Activated CD4-positive, alpha-beta T cell treated with anti-CD3 and anti-CD28 coated beads, Interleukin-2, Interleukin-4, amounts not matched to agents 100 ng/mL and 50 ng/mL, durations not matched to agents 16 hours and 8 hours (primary cell): ENCODE data around the gene COL5A1.
A peak's percentile ranks its signal among the peaks of the same experiment; 100 is the strongest.
"Not testable (repeated sequence)": the region's sequence is repeated elsewhere in the genome, so short reads cannot be mapped to it uniquely, and the experiment has no call there.

Experiments used
- DNase-seq: peaks from one replicate; pipeline ENCODE4 v3.0.0-alpha.2; 2020; ENCODE audit warnings: low spot score

COL5A1 gene

GRCh38 chr9:134692573-134692860 is 50.9 kb downstream of the COL5A1 start:
- no peak for DNase-seq

- peak; percentile 3 for DNase-seq
These were observed 51.4 kb downstream of the COL5A1 start for GRCh38 chr9:134693011-134693410.

DNA sequence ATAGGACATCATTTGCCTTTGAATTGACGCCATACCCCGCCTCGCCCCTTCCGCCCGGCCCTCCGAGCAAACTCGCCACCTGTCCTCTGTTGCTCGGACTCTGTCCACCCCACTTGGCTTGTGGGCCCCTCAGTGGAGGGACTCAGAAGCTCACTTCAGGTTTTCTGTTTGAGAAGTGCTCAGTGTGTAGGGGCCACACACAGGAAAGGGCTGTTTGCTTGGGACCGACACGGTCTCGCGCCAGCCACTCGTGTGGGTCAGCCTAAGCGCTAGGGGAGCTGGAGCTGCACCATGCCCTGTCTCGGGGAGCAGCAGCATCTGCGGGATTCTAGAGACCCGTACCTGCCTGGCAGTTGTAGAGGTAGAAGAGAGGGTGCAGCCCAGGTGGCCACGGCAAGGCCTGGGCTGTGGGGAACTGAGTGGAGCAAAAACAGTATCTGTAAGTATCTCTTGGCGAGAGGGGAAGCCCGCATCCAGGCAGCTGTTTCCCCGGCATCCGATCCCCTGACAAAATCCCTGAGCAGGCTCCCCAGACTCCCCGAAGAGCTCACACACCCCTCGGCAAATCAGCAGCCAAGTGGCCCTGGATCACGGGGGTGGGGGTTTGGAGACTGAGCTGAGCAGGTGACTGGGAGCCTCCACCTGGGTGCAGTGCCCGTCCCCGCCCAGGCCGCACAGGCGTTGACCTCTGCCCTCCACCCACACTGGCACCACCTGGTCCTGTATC is 52.2 kb downstream of the COL5A1 start:
- DNase-seq = no peak

- DNase-seq = no peak
These were observed 52.7 kb downstream of the COL5A1 start for GRCh38 chr9:134694368-134694665.

DNA sequence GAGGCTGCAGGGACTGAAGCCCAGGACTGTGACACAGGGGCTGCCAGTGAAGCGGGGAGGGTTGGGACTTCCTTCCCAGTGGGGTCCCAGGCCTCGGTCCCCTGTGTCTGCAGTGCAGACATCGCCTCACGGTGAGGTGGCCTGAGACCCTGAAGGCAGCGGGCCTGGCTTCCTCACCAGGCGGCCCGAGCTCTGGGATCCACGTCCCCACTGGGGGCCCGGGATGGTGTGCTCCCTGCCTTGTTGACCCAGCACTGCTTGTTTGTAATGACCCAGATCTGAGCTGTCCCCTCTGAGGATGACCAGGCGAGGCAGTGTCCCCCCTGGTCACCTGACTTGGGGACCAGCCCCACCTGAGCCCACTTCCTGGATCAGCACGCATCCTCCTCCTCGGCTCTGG is 53.1 kb downstream of the COL5A1 start:
- DNase-seq = no peak

GRCh38 chr9:134695144-134695543 is 53.5 kb downstream of the COL5A1 start:
- no peak for DNase-seq

GRCh38 chr9:134696433-134696832 is 54.8 kb downstream of the COL5A1 start:
- DNase-seq = no peak

- no peak for DNase-seq
These were observed 56.5 kb downstream of the COL5A1 start for GRCh38 chr9:134698111-134698510.

- peak; percentile 63 for DNase-seq
These were observed 57.2 kb downstream of the COL5A1 start for GRCh38 chr9:134698587-134699342.

- no peak for DNase-seq
These were observed 57.7 kb downstream of the COL5A1 start for GRCh38 chr9:134699343-134699740.

- DNase-seq = no peak
These were observed 59.2 kb downstream of the COL5A1 start for GRCh38 chr9:134700636-134701350.

DNA sequence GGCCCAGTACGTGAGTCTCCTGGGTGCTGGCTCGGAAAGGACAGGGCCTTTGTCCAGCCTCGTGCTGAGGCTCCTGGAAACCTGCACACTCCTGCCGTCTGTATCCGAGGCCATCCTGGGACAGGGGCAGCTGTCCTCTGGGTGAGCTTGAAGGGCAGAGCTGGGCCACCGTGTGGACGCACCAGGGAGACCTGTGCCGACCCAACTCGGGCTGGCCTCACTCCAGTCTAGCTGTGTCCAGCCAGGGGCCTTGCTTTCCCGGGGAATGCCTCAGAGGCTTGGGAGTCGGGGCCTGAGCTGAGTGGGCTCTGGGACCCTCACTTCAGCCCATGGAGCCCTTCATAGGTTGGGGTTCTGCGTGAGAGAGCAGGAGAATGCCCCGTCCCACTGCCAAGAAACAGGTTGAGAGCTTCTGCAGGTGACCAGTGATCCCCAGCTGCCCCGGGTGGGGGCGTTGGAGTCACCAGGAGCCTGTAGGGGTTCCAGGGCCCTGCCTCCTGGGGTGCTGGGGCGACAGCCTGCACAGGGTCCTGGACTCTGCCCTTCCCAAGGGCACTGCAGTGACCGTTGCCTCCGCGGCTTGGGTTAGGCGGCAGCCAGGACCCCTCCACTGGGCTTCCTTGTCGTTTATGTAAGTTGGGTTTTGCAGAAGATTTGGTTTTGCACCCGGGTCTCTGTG is 60.1 kb downstream of the COL5A1 start:
- no peak for DNase-seq

- DNase-seq = no peak
These were observed 60.7 kb downstream of the COL5A1 start for GRCh38 chr9:134702291-134702690.

GRCh38 chr9:134703730-134704114 is 62.1 kb downstream of the COL5A1 start:
- not testable (repeated sequence) for DNase-seq

GRCh38 chr9:134704498-134704897 is 62.9 kb downstream of the COL5A1 start:
- DNase-seq = no peak

DNA sequence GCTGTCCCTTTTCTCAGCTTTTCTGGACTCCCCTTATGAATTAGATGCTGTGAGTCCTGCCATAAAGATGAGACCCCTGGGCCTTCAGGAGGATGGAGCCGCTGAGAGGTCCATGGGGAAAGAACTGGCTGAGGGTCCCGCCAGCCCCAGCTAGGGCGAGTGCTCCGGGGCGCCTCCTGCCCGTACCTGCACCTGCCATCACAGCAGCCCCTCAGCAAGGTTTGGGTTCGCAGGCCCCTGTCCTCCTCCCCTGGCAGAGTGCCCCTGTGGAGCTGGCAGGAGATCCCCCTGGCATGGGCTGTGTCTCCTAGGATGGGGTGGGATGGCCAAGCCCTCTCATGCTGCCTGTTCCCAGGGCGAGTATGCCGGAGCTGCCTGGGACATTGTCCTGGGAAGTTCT is 64.2 kb downstream of the COL5A1 start:
- no peak for DNase-seq

DNA sequence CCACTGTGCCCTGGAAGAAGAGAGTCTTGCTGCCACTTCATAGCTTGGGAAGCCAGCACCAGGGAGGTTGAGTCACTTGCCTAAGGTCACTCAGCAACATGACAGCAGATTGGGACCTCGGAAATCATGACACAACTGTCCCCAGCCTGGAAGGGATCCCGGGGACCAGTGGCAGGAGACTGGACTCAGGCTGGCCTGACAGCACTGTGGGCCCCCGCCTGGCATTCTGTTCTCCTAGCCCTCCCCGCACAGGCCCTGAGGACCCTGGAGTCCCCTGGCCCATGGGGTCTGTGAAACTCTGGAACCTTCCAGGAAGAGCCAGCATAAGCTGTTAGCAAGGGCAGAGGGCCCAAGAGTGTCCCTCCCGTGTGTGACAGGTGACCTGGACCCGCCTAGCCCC is 64.9 kb downstream of the COL5A1 start:
- no peak for DNase-seq

- no peak for DNase-seq
These were observed 65.6 kb downstream of the COL5A1 start for GRCh38 chr9:134707031-134707680.

GRCh38 chr9:134707731-134708671 is 66.4 kb downstream of the COL5A1 start:
- no peak for DNase-seq

- no peak for DNase-seq
These were observed 67.1 kb downstream of the COL5A1 start for GRCh38 chr9:134708672-134709038.
